ENCODE results near the gene KSR1.

DNA sequence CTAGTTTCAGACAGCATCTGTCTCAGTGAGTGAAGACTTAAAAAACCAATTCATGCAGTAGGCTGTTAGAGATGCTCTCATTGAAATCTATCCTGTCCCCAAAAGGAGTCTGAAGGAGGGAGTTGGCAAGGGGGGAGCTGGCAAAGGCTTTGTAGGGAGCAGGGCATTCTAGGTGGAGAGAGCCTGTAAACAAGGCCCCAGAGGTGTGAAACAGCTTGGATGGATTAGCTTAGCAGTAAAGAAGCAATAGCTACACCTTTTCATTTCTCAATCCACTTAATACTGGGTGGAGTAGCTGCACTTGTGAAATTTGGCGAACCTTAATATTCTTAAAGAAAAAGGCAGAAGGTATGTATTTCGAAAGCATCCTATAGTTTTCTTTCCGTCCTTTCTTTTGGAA lies 61.8 kb downstream of the KSR1 start:
- TF ChIP-seq, protein P1, sequence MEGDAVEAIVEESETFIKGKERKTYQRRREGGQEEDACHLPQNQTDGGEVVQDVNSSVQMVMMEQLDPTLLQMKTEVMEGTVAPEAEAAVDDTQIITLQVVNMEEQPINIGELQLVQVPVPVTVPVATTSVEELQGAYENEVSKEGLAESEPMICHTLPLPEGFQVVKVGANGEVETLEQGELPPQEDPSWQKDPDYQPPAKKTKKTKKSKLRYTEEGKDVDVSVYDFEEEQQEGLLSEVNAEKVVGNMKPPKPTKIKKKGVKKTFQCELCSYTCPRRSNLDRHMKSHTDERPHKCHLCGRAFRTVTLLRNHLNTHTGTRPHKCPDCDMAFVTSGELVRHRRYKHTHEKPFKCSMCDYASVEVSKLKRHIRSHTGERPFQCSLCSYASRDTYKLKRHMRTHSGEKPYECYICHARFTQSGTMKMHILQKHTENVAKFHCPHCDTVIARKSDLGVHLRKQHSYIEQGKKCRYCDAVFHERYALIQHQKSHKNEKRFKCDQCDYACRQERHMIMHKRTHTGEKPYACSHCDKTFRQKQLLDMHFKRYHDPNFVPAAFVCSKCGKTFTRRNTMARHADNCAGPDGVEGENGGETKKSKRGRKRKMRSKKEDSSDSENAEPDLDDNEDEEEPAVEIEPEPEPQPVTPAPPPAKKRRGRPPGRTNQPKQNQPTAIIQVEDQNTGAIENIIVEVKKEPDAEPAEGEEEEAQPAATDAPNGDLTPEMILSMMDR (IDR thresholded peaks at IDR 0.05): no peak
- no peak for TF ChIP-seq POLR2AphosphoS5 (IDR thresholded peaks at IDR 0.05)
- TF ChIP-seq POLR2A (IDR thresholded peaks at IDR 0.05): no peak

Data from breast epithelium (tissue), 3 donors.